ENCODE data around the gene FAM43A.

Gene FAM43A

DNA sequence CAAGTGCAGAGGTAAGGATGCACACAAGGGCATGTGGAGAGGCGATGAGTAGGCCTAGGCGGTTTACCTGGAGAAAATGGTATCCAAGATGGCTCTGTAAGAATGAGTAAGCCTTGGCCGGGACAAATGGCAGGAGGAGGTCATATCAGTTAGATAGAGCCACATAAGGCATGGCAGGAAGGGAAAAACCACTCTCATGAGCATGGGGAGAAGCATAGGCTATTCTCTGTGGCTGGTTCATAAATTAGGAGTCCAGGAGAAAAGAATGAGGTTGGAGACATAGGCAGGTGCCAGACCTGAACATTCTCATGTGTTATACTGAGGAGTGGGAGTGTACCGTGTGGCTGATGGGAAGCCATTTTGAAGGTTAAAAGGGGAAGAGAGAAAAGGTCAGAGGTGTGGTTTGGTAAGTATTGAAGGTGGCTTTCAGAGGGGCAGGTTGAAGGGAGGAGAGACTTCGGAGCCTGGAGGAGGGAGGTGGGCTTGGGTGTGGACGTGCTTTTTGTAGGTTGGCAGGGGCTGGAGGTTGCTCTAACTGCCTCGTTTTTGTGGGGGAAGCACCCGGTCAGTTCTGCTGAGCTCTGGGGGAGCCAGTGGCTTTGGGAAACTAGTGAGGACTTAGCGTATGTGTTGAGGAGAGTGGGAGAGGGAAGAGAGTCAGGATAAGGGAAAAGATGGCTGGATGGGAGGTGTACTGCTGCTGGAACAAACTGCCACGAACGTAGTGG, 4.6 kb upstream of the FAM43A start:
- TF ChIP-seq, protein P1, sequence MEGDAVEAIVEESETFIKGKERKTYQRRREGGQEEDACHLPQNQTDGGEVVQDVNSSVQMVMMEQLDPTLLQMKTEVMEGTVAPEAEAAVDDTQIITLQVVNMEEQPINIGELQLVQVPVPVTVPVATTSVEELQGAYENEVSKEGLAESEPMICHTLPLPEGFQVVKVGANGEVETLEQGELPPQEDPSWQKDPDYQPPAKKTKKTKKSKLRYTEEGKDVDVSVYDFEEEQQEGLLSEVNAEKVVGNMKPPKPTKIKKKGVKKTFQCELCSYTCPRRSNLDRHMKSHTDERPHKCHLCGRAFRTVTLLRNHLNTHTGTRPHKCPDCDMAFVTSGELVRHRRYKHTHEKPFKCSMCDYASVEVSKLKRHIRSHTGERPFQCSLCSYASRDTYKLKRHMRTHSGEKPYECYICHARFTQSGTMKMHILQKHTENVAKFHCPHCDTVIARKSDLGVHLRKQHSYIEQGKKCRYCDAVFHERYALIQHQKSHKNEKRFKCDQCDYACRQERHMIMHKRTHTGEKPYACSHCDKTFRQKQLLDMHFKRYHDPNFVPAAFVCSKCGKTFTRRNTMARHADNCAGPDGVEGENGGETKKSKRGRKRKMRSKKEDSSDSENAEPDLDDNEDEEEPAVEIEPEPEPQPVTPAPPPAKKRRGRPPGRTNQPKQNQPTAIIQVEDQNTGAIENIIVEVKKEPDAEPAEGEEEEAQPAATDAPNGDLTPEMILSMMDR (IDR thresholded peaks at IDR 0.05): no peak

DNA sequence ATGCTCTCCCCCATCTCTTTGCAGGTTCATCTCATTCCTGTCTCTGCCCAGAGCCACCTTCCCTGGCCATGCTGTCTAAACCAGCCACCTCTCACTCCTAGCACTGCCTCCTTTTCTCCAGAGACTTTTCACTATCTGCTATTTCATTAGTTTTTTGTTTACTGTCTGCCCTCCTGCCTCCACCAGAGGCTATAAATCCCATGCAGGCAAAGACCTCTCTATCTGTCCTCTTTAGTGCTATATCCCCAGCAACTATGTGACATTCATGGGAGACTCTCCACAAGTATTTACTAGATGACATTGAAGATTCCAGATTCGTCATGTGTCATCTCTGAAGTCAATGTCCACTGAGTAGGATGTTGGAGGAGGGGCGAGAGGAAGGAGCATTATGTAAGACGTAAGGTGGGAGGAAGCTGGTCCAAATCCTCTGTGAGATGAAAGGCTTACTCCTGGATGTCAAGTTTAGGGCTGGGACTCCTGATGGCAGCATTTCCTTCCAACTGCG, 3.4 kb upstream of the FAM43A start:
- TF ChIP-seq, protein P1 (IDR thresholded peaks at IDR 0.05): no peak

DNA sequence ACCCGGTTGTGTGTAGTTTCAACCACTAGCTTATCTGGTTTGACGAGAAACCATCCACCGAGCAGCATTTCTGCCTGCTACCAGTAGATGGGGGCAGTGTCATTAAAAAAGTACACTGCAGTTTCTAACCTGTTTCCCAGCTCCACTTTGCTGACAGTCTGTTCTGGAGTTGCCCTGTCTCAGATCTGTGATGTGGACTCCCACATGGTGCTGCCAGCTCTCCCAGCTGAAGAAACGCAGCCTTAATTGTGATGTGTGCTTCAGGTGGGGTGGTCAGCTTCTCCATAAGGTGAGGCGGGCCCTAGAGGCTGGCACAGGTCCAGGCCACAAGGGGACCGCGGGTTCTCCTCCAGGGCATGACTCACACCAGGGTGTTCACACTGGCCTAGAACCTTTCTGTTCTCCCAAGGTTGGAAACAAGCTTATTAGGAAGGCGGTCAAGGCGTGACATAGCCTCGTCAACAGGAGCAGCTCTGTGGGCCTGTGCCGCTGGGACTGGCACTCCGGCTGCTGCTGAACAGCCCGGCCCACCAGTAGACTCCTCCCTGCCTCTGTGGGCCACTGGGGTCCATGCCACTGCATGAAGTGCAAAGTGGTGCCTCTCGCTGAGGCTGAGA, 2.9 kb upstream of the FAM43A start:
- TF ChIP-seq, protein P1 (IDR thresholded peaks at IDR 0.05): peak; percentile 92

DNA sequence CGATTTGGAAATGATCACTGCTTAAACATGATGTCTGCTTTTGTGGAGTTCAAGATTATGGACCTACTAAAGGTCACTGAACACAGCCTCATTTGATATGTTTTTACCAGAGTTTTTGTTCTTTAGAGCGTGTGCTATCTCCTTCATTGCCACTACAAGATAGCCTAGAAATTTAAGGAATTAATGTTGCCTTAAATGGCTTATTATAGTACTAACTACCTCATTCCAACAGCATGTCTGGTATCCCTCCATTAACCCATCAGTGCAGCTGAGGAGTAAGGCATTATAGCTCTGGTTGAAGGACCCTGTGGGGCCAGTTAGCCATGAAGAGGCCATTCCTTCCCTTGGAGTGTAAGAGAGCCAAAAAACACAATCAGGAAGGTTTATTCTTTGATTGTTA, 2.3 kb upstream of the FAM43A start:
- TF ChIP-seq, protein P1 (IDR thresholded peaks at IDR 0.05): no peak

DNA sequence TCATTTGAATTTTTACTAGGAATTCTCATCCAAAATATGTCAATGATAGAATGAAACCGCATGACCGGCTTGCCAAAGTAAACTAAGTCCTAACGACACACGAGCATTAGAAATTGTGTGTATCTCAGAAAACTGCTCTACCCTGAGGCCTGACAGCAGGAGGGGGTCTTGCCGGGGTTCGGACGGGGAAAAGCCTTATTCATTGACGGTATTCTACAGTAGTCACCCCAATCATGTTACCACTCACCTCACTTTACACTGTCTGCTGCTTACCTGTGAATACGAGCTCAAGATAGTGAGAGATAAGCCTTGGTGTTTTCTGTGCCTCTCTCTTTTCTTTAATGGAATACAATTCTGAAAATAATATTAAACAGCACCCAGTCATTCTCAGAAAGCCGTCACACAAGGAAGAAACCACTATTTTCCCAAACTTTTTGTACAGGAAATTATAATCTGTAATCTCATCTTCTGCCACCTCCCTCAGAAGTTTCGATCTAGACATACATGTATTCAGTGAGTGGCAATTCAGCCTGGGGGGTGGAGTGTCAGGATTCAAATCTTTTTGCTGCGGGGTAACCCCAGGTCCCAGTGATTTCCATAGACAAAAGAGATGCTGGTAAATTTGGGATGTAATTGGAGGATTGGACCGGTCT, 492 bp upstream of the FAM43A start:
- TF ChIP-seq, protein P1 (IDR thresholded peaks at IDR 0.05): no peak

DNA sequence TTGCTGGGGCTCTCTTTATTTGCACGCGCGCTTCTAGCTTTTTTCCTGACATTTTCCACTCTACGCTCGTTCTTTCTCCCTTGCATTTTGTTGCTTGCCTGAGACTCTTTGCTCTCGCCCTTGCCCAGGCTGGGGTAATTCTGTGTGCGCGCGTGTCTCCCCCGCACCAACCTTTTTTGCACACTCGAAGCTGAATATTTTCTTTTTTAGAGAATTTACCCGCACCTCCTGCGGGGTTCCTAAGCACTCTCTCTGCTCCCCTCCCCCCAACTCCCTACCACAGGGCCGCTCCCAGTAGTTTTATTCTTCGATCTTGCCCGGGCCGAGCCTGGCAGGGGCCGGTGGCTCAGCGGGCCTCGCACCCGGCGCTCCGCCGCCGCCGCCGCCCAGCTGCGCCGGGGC, 732 bp downstream of the FAM43A start:
- TF ChIP-seq, protein P1 (IDR thresholded peaks at IDR 0.05): no peak

DNA sequence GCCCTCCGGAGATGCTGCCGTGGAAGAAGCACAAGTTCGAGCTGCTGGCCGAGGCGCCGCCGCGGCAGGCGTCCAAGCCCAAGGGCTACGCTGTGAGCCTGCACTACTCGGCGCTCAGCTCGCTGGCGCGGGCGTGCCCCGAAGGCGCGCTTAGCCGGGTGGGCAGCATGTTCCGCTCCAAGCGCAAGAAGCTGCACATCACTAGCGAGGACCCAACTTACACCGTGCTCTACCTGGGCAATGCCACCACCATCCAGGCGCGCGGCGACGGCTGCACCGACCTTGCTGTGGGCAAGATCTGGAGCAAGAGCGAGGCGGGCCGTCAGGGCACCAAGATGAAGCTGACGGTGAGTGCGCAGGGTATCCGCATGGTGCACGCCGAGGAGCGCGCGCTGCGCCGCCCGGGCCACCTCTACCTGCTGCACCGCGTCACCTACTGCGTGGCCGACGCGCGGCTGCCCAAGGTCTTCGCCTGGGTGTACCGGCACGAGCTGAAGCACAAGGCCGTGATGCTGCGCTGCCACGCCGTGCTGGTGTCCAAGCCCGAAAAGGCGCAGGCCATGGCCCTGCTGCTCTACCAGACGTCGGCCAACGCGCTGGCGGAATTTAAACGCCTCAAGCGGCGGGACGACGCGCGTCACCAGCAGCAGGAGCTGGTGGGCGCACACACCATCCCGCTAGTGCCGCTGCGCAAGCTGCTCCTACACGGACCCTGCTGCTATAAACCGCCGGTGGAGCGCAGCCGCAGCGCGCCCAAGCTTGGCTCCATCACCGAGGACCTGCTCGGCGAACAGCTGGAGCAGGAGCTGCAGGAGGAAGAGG, 1.3 kb downstream of the FAM43A start:
- TF ChIP-seq, protein P1 (IDR thresholded peaks at IDR 0.05): peak; percentile 25; the same call in 1 of the 2 replicates

Measured in LNCAP (cell line).